ENCODE measurements around the gene TDRD10. TPM values are rescaled to one million over a fixed set of nuclear protein-coding genes. Genes with fewer than 3 reads are reported as not detected.

Gene TDRD10
- total RNA-seq, 1 donor from 2014 or later = 4.9 TPM

GRCh38 chr1:154581766-154582165, 79.7 kb downstream of the TDRD10 start:
- no peak for DNase-seq (ENCODE audit: extremely low spot score in 2 of 2)
- no peaks in the 10 kb centered on the region for H3K9me3 ChIP-seq
- H3K27me3 ChIP-seq = no peaks in the 10 kb centered on the region
- peaks cover 8% of the 10 kb centered on the region for H3K4me1 ChIP-seq
- H3K4me3 ChIP-seq = no peak overlapping the region
- intact Hi-C loops (cut with DNase I) = no loop called here
- TF ChIP-seq CTCF (IDR thresholded peaks at IDR 0.05) = no peak
- no peak for TF ChIP-seq POLR2A (IDR thresholded peaks at IDR 0.05)
- no peak for TF ChIP-seq POLR2AphosphoS5 (IDR thresholded peaks at IDR 0.05; ENCODE audit: insufficient read depth in 1 of 2, low read depth in 1 of 2)
- H3K36me3 ChIP-seq = peaks cover 5 to 77% of the 10 kb centered on the region in 2 donors
- H3K27ac ChIP-seq = no peak overlapping the region

DNA sequence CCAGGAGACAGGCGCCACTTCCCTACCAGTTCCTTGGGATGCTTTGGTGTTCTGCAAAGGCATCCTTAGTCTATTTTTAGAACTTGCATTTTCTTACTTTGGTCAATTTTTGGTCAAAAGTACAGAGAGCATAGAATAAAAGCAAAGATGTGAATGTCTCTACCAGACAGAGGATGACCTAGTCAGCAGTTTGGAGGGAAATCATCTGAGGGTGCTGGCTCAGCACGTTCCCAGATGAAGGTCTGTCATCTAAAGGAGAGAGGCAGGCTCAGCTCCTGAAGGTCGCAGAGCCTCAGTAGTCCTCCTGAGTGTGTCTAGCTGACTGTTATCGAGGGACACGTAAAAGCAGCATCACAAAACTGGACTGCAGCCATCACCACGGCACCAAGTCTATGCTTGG, 80.9 kb downstream of the TDRD10 start:
- no peaks in the 10 kb centered on the region for H3K27me3 ChIP-seq
- H3K9me3 ChIP-seq = no peaks in the 10 kb centered on the region
- no peak overlapping the region for H3K27ac ChIP-seq
- intact Hi-C loops (cut with DNase I) = no loop called here
- H3K4me3 ChIP-seq = no peak overlapping the region
- TF ChIP-seq POLR2A (IDR thresholded peaks at IDR 0.05) (no peak), CTCF (IDR thresholded peaks at IDR 0.05) (no peak), POLR2AphosphoS5 (IDR thresholded peaks at IDR 0.05; ENCODE audit: insufficient read depth in 1 of 2, low read depth in 1 of 2) (no peak)
- peaks cover 5 to 88% of the 10 kb centered on the region in 2 donors for H3K36me3 ChIP-seq
- peaks cover 2% of the 10 kb centered on the region for H3K4me1 ChIP-seq
- DNase-seq (ENCODE audit: extremely low spot score in 2 of 2) = no peak

- H3K4me3 ChIP-seq = no peak overlapping the region
- intact Hi-C loops (cut with DNase I) = no loop called here
- H3K27me3 ChIP-seq = no peaks in the 10 kb centered on the region
- no peaks in the 10 kb centered on the region for H3K9me3 ChIP-seq
- TF ChIP-seq POLR2A (IDR thresholded peaks at IDR 0.05) = no peak
- TF ChIP-seq CTCF (IDR thresholded peaks at IDR 0.05) = no peak
- TF ChIP-seq POLR2AphosphoS5 (IDR thresholded peaks at IDR 0.05; ENCODE audit: insufficient read depth in 1 of 2, low read depth in 1 of 2) = no peak
- peaks cover 5 to 97% of the 10 kb centered on the region in 2 donors for H3K36me3 ChIP-seq
- H3K4me1 ChIP-seq = no peaks in the 10 kb centered on the region
- DNase-seq (ENCODE audit: extremely low spot score in 2 of 2) = no peak
- no peak overlapping the region for H3K27ac ChIP-seq
These were observed 81.8 kb downstream of the TDRD10 start for GRCh38 chr1:154583773-154584172.

DNA sequence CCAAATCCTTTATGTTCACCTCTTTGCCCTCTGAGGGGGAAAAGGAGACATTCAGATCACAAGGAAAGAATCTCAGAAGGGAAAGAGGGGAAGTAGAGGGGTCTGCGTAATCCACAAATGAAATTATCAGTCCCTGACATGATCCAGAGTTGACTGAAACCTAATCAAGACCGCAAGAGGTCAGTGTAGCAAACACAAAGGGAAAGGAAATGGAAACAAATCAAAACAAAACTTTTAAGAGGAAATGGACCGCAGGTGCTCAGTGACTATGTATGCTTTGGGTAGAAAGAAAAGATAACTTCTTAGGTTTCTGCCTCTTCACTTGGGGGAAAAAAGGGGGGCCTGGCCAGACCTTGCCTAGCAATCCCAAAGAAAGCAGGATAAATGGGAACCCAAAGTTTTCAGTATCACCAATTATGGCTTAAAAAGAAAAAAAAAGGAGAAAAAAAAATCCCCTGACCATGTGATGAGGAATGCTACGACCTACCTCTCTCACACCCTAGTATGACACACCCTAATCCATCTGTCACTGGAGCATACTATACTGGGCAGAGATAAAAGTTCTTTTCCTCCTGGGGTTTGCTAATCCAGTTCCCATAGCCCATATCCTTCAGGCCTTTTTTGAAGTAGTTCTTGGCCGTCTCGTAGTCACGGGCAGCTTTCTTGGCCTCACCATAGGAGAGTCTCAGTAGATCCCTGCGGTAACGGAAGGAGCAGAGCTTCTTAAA, 82.4 kb downstream of the TDRD10 start:
- TF ChIP-seq POLR2AphosphoS5 (IDR thresholded peaks at IDR 0.05; ENCODE audit: insufficient read depth in 1 of 2, low read depth in 1 of 2) (no peak), CTCF (IDR thresholded peaks at IDR 0.05) (no peak), POLR2A (IDR thresholded peaks at IDR 0.05) (no peak)
- Histone ChIP-seq H3K4me1 (no peaks in the 10 kb centered on the region), H3K27me3 (no peaks in the 10 kb centered on the region), H3K4me3 (no peak overlapping the region), H3K36me3 (peaks cover 5 to 100% of the 10 kb centered on the region in 2 donors), H3K27ac (no peak overlapping the region), H3K9me3 (no peaks in the 10 kb centered on the region)
- intact Hi-C loops (cut with DNase I) = no loop called here
- no peak for DNase-seq (ENCODE audit: extremely low spot score in 2 of 2)

DNA sequence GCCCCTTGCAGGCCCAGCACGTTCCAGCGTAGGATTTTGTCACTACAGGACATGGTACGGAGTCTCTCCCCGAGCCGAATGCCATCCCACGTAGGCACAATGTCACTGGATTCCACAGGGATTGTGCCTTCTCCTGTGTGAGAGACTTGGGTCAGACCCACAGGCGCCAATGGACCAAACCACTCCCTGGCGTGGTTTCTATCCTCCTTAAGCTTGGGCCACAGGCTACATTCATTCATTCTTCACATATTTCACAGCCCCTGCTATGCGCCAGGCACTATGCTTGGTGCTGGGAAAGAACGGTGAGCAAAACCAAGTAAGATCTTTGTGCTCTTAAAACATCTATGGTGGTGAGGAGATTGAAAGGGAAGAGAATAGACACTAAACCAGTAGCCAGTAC, 84.2 kb downstream of the TDRD10 start:
- no peaks in the 10 kb centered on the region for H3K4me1 ChIP-seq
- H3K4me3 ChIP-seq = no peak overlapping the region
- TF ChIP-seq POLR2AphosphoS5 (IDR thresholded peaks at IDR 0.05; ENCODE audit: insufficient read depth in 1 of 2, low read depth in 1 of 2) (no peak), CTCF (IDR thresholded peaks at IDR 0.05) (no peak), POLR2A (IDR thresholded peaks at IDR 0.05) (no peak)
- no peak overlapping the region for H3K27ac ChIP-seq
- no peak for DNase-seq (ENCODE audit: extremely low spot score in 2 of 2)
- intact Hi-C loops (cut with DNase I) = no loop called here
- no peaks in the 10 kb centered on the region for H3K27me3 ChIP-seq
- H3K9me3 ChIP-seq = no peaks in the 10 kb centered on the region
- peaks cover 5 to 98% of the 10 kb centered on the region in 2 donors for H3K36me3 ChIP-seq

All from vagina (tissue), 2 donors.